Endothelial cell of umbilical vein (primary cell): ENCODE results near the gene NBEA. TPM values are rescaled to one million over a fixed set of nuclear protein-coding genes. Genes with fewer than 3 reads are reported as not detected.

Experiments
- BruUV-seq: library from RNA; stranded (reverse); fragments of 400-500 nt; replicated peaks from 2 replicates; lab custom pipeline; 2021; lab: Mats Ljungman, UMichigan
- CTCF ChIA-PET: fragments of 300-600, 350-600 bp; sonication (Branson Sonifier 250); formaldehyde crosslinking; loops from one replicate; lab custom pipeline; 2021; ENCODE audit warnings: antibody characterized with exemption, inconsistent platforms; lab: Charles Lee
- POLR2A ChIA-PET: fragments of 300-600, 350-600 bp; sonication (Branson Sonifier 250); formaldehyde crosslinking; loops from one replicate; lab custom pipeline; 2021; ENCODE audit warnings: antibody characterized with exemption, inconsistent platforms; lab: Charles Lee
- DNase-seq: peaks from one replicate; pipeline ENCODE4 v3.0.0-alpha.2; 2011; ENCODE audit warnings: low read depth, low spot score
- FAIRE-seq: peaks from 2 replicates; lab custom pipeline; 2011; peaks lifted over from hg19 to GRCh38; lab: Jason Lieb, UNC
- H2AFZ ChIP-seq: 2 replicates; pipeline ENCODE4 v1.6.0; 2012; ENCODE audit warnings: low read depth, low read length, control low read depth, inconsistent platforms
- H3K27ac ChIP-seq: 2 replicates; pipeline ENCODE4 v1.5.1; 2011; ENCODE audit warnings: low read depth, mild to moderate bottlenecking, control low read depth, low read length, moderate library complexity; ENCODE audit not compliant: insufficient read depth
- H3K27me3 ChIP-seq, 2 experiments: 2 replicates each; pipeline versions ENCODE4 v1.6.0 to v1.6.1; 2011; ENCODE audit warnings: low read length in 2 of 2, mixed read lengths in 1 of 2; ENCODE audit not compliant: control insufficient read depth in 2 of 2, insufficient read depth in 2 of 2
- H3K36me3 ChIP-seq, 2 experiments: 2 replicates in 1 of 2; 3 replicates in 1 of 2; pipeline ENCODE4 v1.5.1; 2011; ENCODE audit warnings: low read length in 2 of 2, mild to moderate bottlenecking in 1 of 2, moderate library complexity in 1 of 2; ENCODE audit not compliant: control insufficient read depth in 2 of 2, insufficient read depth in 2 of 2; ENCODE audit errors: extremely low read depth in 1 of 2
- H3K4me1 ChIP-seq: 3 replicates; pipeline ENCODE4 v1.5.1; 2011; ENCODE audit warnings: mild to moderate bottlenecking, low read length; ENCODE audit not compliant: control insufficient read depth, insufficient read depth; ENCODE audit errors: extremely low read depth
- H3K4me2 ChIP-seq: 2 replicates; pipeline ENCODE4 v1.6.1; 2011; ENCODE audit warnings: low read length, control low read depth, mixed read lengths; ENCODE audit not compliant: insufficient read depth
- H3K4me3 ChIP-seq, 3 experiments: fragments of 200-600 bp in 1 of 3; sonication (generic), shearing (Covaris generic) in 1 of 3; replicated peaks in 1 of 3; 2 replicates each; pipeline ENCODE4 v1.5.1; 2011 to 2016; ENCODE audit warnings: control low read depth in 3 of 3, low read length in 3 of 3, mild to moderate bottlenecking in 2 of 3, inconsistent platforms in 1 of 3, low read depth in 1 of 3, moderate library complexity in 1 of 3; ENCODE audit not compliant: insufficient read depth in 1 of 3
- H3K79me2 ChIP-seq: 2 replicates; pipeline ENCODE4 v1.6.0; 2012; ENCODE audit warnings: low read length, inconsistent platforms; ENCODE audit not compliant: control insufficient read depth, insufficient read depth
- H3K9ac ChIP-seq: replicated peaks from 2 replicates; pipeline ENCODE3; 2011; ENCODE audit warnings: low read length, control low read depth; ENCODE audit not compliant: insufficient read depth; ENCODE audit errors: extremely low read depth
- H3K9me1 ChIP-seq: replicated peaks from 3 replicates; pipeline ENCODE4 v1.6.0; 2011; ENCODE audit warnings: mild to moderate bottlenecking, low read length; ENCODE audit not compliant: control insufficient read depth, insufficient read depth; ENCODE audit errors: extremely low read depth
- H3K9me3 ChIP-seq: replicated peaks from 2 replicates; pipeline ENCODE4 v1.5.1; 2012; ENCODE audit warnings: low read length, inconsistent platforms; ENCODE audit not compliant: control insufficient read depth, insufficient read depth
- H4K20me1 ChIP-seq: replicated peaks from 2 replicates; pipeline ENCODE3; 2011; ENCODE audit warnings: mild to moderate bottlenecking, low read length; ENCODE audit not compliant: control insufficient read depth, insufficient read depth; ENCODE audit errors: extremely low read depth
- CTCF ChIP-seq, 2 donors: IDR thresholded peaks; 1 replicate in 1 of 2; 2 replicates in 1 of 2; pipeline ENCODE4 v1.5.1; 2011; ENCODE audit warnings: low read length in 2 of 2, mild to moderate bottlenecking in 2 of 2, moderate library complexity in 2 of 2, control low read depth in 1 of 2, inconsistent platforms in 1 of 2, low read depth in 1 of 2; ENCODE audit not compliant: insufficient read depth in 1 of 2; ENCODE audit errors: extremely low read depth in 1 of 2
- EZH2 ChIP-seq: IDR thresholded peaks from 2 replicates; pipeline ENCODE4 v1.6.1; 2012; ENCODE audit warnings: borderline replicate concordance, low read depth, mild to moderate bottlenecking, moderate library complexity, low read length, inconsistent platforms; ENCODE audit not compliant: severe bottlenecking
- FOS ChIP-seq: IDR thresholded peaks from 2 replicates; pipeline ENCODE4 v1.6.1; 2011; ENCODE audit warnings: mild to moderate bottlenecking, low read length, moderate library complexity, borderline replicate concordance; ENCODE audit not compliant: insufficient read depth
- GATA2 ChIP-seq: IDR thresholded peaks from 2 replicates; pipeline ENCODE4 v1.7.0; 2011; ENCODE audit warnings: low read depth, mild to moderate bottlenecking, moderate library complexity, mixed read lengths, low read length; ENCODE audit not compliant: insufficient read length, insufficient read depth
- JUN ChIP-seq: IDR thresholded peaks from 2 replicates; pipeline ENCODE4 v1.6.1; 2011; ENCODE audit warnings: borderline replicate concordance, low read depth; ENCODE audit not compliant: insufficient read length, insufficient read depth
- MAX ChIP-seq: IDR thresholded peaks from 2 replicates; pipeline ENCODE4 v1.6.1; 2011; ENCODE audit not compliant: insufficient read depth, insufficient read length
- MYC ChIP-seq: IDR thresholded peaks from one replicate; pipeline ENCODE4 v1.6.1; 2011; ENCODE audit warnings: mild to moderate bottlenecking, low read depth, low read length
- POLR2A ChIP-seq: IDR thresholded peaks from 2 replicates; pipeline ENCODE4 v1.6.1; 2012; ENCODE audit warnings: low read depth, mild to moderate bottlenecking, control low read depth, low read length
- POLR2AphosphoS5 ChIP-seq: IDR thresholded peaks from 2 replicates; pipeline ENCODE4 v1.6.1; 2012; ENCODE audit warnings: low read depth, mild to moderate bottlenecking, control low read depth, low read length, moderate library complexity; ENCODE audit not compliant: insufficient read depth
- dilution Hi-C: fragments of 300-500 bp; cut with MboI; formaldehyde crosslinking; loops from one replicate; pipeline ENCODE4 v1.15.0; 2019; ENCODE audit warnings: low sequenced_read_pairs; ENCODE audit not compliant: extremely low pct_ligation_motif_present
- intact Hi-C: fragments of 100-400 bp; cut with micrococcal nuclease; formaldehyde crosslinking; loops from one replicate; pipeline ENCODE4 v1.10.0; 2022
- polyA plus RNA-seq, 4 experiments: library from polyadenylated mRNA; depleted of rRNA in 3 of 4; stranded (reverse) in 3 of 4; unstranded in 1 of 4; fragments of >200 nt; gene quantifications; 2 replicates each; pipeline versions ENCODE4 v1.2.1 to v1.2.3, GENCODE V29; 2011 to 2012; ENCODE audit warnings: missing spikeins in 1 of 4
- total RNA-seq: library from RNA; stranded (reverse); gene quantifications from 2 replicates; pipeline ENCODE4 v1.2.3, GENCODE V29; 2021

Gene NBEA
- total and polyA plus RNA-seq, 2 donors (not counting 3 experiments of a cell fraction or from before 2014, with no cell fraction given) = 3.0 to 4.8 TPM

GRCh38 chr13:35086667-35087066, 144.6 kb downstream of the NBEA start:
- dilution Hi-C loops (no loop called here), intact Hi-C loops (no loop called here)
- BruUV-seq = no TSS peak
- no peaks in the 10 kb centered on the region for H3K9me3 ChIP-seq
- H4K20me1 ChIP-seq = no peaks in the 10 kb centered on the region
- no peak overlapping the region for H3K4me2 ChIP-seq
- no peak overlapping the region for H3K9ac ChIP-seq
- ChIA-PET CTCF (no interaction called here), POLR2A (no interaction called here)
- H3K79me2 ChIP-seq = no peaks in the 10 kb centered on the region
- H3K27me3 ChIP-seq = no peaks in the 10 kb centered on the region
- no peak for FAIRE-seq
- H3K4me1 ChIP-seq = no peaks in the 10 kb centered on the region
- H2AFZ ChIP-seq = no peak overlapping the region
- no peaks in the 10 kb centered on the region for H3K9me1 ChIP-seq
- no peak overlapping the region for H3K4me3 ChIP-seq
- TF ChIP-seq CTCF (IDR thresholded peaks at IDR 0.05; ENCODE audit: extremely low read depth in 1 of 2, insufficient read depth in 1 of 2, low read depth in 1 of 2, low read length in 2 of 2) = no peak
- no peak for TF ChIP-seq FOS
- no peak for TF ChIP-seq GATA2
- no peak for TF ChIP-seq EZH2
- TF ChIP-seq MAX = no peak
- TF ChIP-seq POLR2A = no peak
- TF ChIP-seq POLR2AphosphoS5 = no peak
- no peak for TF ChIP-seq MYC
- TF ChIP-seq JUN = no peak
- no peak overlapping the region for H3K27ac ChIP-seq
- no peak for DNase-seq
- no peaks in the 10 kb centered on the region for H3K36me3 ChIP-seq
